Lower leg skin (tissue), 4 donors: ENCODE measurements around the gene NCAM2. TPM values are rescaled to one million over a fixed set of nuclear protein-coding genes. Genes with fewer than 3 reads are reported as not detected.

Source experiments
- DNase-seq, 2 donors: peaks; one replicate each; pipeline ENCODE4 v3.0.0-alpha.2; 2019; ENCODE audit warnings: low spot score in 2 of 2
- H3K4me3 ChIP-seq: fragments of 200-600 bp; sonication (generic); 2 replicates; pipeline ENCODE4 v1.5.1; 2017; ENCODE audit warnings: mild to moderate bottlenecking, low read depth; ENCODE audit not compliant: poor library complexity, severe bottlenecking
- CTCF ChIP-seq, 3 donors: fragments of 450-650 bp; IDR thresholded peaks; one replicate each; pipeline ENCODE4 v1.5.1; 2016; ENCODE audit warnings: antibody characterized with exemption in 3 of 3, mild to moderate bottlenecking in 3 of 3, moderate library complexity in 2 of 3
- POLR2A ChIP-seq, 2 donors: fragments of 450-650 bp; IDR thresholded peaks; one replicate each; pipeline ENCODE4 v1.6.1; 2016 to 2017; ENCODE audit warnings: antibody characterized with exemption in 2 of 2, mild to moderate bottlenecking in 1 of 2, moderate library complexity in 1 of 2
- WGBS, 2 donors: methylation state at CpG; one replicate each; pipeline ENCODE4 v1.1.5; 2018; 5-methylcytosine and 5-hydroxymethylcytosine counted together
- intact Hi-C: fragments of 100-400 bp; cut with DNase I; formaldehyde crosslinking; loops from one replicate; pipeline ENCODE4 v1.15.0; 2023; ENCODE audit warnings: low total_unique reads
- total RNA-seq, 4 donors: library from RNA; depleted of rRNA; stranded (reverse); fragments of >200 nt; gene quantifications; one replicate each; pipeline ENCODE4 v1.1.0, GENCODE V29; 2016

The NCAM2 gene
- total RNA-seq, 4 donors from 2014 or later, result 0.61 to 3.2 (median 0.91) TPM

- H3K4me3 ChIP-seq, result no peak overlapping the region
- intact Hi-C loops, result no loop called here
- WGBS, 2 donors, result 58 to 62% methylated on average over 5 of the region's 5 CpGs
- DNase-seq, result no peak
- TF ChIP-seq POLR2A (IDR thresholded peaks at IDR 0.05) (no peak), CTCF (IDR thresholded peaks at IDR 0.05) (no peak)
These were observed 30.1 kb downstream of the NCAM2 start for GRCh38 chr21:21028275-21028820.

DNA sequence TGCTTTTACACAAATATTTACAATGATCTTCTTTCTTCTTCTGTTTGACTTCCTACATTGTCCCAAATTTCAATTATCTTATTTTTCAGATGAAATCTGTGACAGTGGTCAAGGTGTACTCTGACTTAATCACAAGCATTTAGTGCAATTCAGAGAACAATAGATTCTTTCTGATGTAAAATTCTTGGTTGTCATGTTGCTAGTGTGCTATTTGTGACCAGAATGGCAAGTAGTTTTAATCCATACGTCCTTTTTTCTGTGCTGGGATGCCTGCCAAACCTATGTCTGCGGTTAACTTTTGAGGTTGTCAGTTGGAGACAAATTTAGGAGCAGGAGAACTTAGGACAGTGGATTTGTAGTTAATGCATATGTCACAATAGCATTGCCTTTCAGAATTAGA, 31.0 kb downstream of the NCAM2 start:
- no peak overlapping the region for H3K4me3 ChIP-seq
- no peak for DNase-seq
- intact Hi-C loops, result no loop called here
- 21 to 31% methylated on average over 2 of the region's 2 CpGs for WGBS, 2 donors
- no peak for TF ChIP-seq POLR2A (IDR thresholded peaks at IDR 0.05)
- TF ChIP-seq CTCF (IDR thresholded peaks at IDR 0.05), result no peak

DNA sequence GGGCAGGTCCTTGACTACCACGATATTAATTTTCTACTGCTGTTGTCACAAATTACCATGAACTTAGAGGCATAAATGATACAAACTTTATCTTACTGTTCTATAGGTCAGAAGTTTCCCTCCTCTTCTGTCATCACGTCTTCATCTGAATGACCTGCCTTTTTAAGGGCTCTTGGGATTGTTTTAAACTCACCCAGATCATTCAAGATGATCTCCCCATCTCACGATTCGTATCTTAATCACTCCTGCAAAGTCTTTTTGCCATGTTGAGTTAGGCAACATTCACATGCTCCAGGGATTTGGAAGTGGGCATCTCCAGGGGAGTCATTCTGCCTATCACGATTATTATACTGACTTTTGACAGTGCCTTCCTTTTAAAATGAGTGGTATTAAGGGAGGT, 32.1 kb downstream of the NCAM2 start:
- no peak for DNase-seq
- no peak for TF ChIP-seq CTCF (IDR thresholded peaks at IDR 0.05)
- no peak for TF ChIP-seq POLR2A (IDR thresholded peaks at IDR 0.05)
- intact Hi-C loops, result no loop called here
- 80 to 90% methylated on average over 5 of the region's 5 CpGs for WGBS, 2 donors
- H3K4me3 ChIP-seq, result no peak overlapping the region

DNA sequence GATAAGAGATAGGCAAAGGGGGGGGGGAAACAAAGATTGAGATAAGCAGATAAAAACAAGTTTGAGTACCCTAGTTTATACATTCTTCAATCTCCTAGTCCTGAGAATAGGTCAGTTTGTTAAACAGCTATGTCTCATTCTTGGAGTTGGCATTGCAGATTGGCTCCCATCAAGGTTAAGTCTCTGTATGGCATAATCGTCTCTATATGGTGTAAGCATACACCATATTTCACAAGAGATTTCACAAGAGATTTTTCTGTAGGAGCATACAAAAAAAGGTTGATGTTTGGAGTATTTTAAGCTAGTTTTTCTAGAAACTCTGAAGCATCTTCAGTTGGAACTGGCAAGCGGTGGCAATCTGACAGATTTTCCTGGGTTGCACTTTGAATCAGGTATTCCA, 35.8 kb downstream of the NCAM2 start:
- WGBS, 2 donors, result 89 to 92% methylated on average over 2 of the region's 2 CpGs
- intact Hi-C loops, result no loop called here
- TF ChIP-seq POLR2A (IDR thresholded peaks at IDR 0.05), result no peak
- TF ChIP-seq CTCF (IDR thresholded peaks at IDR 0.05), result no peak
- no peak overlapping the region for H3K4me3 ChIP-seq
- no peak for DNase-seq

DNA sequence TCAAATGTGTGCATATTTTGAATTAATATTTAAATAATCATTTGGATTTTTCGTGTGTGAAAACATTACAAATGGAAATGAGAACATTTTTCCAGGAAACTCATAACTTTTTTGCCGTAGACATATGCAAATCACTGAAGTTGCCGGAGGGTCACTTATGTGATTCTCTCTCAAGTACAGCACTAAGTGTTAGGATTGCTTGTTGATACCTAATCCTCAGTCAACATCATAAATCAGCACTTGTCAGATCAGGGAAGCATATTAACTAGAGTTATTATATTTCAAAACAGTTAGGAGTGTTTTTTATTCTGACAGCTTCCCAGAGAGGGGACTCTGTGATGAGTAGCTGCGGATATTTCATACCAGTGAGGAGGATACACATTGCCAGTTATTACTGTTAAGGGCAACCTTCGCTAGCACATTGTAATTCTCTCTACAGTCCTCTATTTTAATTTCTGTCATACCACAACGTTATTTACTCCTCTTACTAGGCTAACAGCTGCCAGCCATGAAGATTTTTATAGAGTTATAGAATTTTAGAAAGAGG, 41.5 kb downstream of the NCAM2 start:
- no peak overlapping the region for H3K4me3 ChIP-seq
- no peak for DNase-seq
- TF ChIP-seq POLR2A (IDR thresholded peaks at IDR 0.05) (no peak), CTCF (IDR thresholded peaks at IDR 0.05) (no peak)
- 64 to 74% methylated on average over 6 of the region's 6 CpGs for WGBS, 2 donors
- intact Hi-C loops, result no loop called here

DNA sequence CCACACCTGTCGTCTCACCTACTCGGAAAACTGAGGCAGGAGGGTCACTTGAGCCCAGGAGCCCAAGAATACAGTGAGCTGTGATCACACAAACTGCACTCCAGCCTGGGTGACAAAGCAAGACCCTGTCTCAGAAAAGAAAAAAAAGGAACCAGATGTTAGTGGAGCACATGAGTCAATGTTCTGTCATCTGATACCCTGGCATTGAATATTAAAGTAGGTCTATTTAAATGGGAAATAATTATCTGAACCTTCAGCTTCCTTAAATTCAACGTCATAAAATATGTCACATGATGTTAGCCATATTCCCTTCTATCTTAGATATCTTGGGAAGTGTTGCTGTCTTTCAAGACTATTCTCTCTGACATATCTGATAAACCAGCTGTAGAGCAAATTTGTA, 47.3 kb downstream of the NCAM2 start:
- 57 to 62% methylated on average over 3 of the region's 3 CpGs for WGBS, 2 donors
- DNase-seq, result no peak
- intact Hi-C loops, result no loop called here
- no peak overlapping the region for H3K4me3 ChIP-seq
- TF ChIP-seq POLR2A (IDR thresholded peaks at IDR 0.05), result no peak
- TF ChIP-seq CTCF (IDR thresholded peaks at IDR 0.05), result no peak
